NCI-H345 treated with DMSO at 0.1 percent for 48 hours (cell line): ENCODE measurements around the gene CACNA1A.

ENCODE experiments used
- DNase-seq: peaks from one replicate; lab custom pipeline; 2025; ENCODE audit not compliant: unreplicated experiment; lab: John Stamatoyannopoulos, UW

The CACNA1A gene

GRCh38 chr19:13238891-13239534 is 267.3 kb downstream of the CACNA1A start:
- no peak for DNase-seq

DNA sequence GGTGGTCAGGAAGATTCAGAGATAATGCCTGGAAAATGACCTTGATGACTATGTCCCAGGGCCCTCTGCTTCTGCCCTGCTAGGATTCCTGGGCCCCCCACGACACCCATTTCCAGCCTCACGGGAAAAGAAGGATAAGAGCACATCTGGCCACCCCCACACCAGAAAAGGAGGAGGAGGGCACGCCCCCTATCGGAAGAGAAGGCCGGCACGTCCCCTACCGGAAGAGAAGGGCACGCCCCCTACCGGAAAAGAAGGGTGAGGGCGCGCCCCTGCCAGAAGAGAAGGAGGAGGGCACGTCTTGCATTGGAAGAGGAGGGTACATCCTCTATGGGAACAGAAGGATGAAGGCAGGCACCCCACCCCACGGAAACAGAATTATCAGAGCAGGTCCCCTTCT is 271.8 kb downstream of the CACNA1A start:
- no peak for DNase-seq

DNA sequence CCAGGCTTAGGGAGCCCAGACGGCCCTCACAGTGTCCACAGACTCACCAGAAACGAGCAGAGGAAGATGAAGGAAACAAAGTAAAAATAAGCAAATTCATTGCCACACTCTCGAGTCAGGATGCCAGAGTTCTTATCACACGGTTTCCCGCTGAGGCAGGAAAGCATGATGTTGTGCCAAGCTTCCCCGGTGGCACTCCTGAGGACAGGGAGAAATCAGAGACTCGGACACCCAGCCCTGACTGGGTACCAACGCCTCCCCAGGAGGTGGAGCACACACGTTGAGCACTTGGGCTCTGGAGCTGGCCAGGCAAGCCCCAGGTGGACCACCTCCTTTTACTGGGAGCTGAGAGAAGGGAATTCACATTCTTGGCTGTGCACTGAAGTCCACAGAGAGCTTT is 274.6 kb downstream of the CACNA1A start:
- no peak for DNase-seq

DNA sequence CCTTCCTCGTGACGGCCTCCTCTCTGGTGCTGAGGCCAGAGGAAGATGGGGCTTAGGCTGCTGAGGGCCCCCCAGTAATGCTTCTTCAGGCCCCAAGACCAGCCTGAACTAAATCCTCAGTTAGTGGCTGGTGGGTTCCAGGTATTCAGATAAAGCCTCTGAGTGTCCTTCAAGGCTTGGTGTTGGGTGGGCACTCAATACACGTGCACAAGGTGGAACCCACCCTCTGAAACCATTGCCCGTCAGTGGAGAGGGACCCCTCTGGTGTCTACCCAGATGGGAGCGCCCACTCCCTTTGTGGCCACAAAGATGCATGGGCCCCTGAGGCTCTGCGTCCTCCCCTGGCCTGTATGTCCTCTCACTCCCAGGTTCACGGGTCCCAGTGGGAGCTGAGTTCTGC is 277.0 kb downstream of the CACNA1A start:
- no peak for DNase-seq

- no peak for DNase-seq
Measured at GRCh38 chr19:13228561-13228960, 277.7 kb downstream of the CACNA1A start.

DNA sequence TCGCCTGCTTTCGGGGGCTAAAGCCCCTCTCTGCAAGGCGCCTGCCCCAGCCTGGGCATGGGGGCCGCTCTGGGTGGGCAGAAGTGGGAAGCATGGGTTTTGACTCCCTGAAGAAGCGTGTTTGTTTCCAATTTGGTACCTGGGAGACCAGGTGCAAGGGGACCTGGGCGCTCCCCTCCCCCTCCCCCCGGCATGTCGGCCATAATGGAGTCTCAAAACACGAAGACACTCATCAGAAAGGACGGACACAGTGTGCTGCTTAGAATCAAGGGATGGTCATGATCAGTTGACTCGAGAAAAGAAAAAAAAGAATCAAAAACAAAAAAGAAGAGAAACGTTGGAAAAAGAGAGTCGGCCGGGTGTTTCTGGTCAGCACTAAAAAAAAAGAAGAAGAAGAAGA is 279.3 kb downstream of the CACNA1A start:
- no peak for DNase-seq

GRCh38 chr19:13225973-13226865 is 280.1 kb downstream of the CACNA1A start:
- DNase-seq = no peak

DNA sequence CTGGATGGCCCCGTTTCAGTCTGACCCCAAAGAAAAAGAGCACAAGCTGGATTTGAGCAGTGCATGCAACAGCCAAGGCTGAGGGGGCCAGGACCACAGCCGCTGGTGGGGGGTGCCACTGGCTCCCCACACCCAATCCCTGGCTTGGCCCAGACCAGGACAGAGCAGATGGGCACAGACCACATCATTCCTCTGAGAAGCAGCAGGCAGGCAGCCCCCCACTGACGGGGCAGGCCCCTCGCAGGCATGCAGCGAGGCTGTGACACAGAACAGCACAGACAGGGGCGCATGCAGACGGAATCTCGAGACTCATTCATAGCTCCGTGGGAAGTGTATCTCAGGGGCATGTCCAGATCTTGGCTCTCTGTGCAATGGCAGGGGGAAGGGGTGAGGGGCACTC is 281.2 kb downstream of the CACNA1A start:
- DNase-seq = no peak

DNA sequence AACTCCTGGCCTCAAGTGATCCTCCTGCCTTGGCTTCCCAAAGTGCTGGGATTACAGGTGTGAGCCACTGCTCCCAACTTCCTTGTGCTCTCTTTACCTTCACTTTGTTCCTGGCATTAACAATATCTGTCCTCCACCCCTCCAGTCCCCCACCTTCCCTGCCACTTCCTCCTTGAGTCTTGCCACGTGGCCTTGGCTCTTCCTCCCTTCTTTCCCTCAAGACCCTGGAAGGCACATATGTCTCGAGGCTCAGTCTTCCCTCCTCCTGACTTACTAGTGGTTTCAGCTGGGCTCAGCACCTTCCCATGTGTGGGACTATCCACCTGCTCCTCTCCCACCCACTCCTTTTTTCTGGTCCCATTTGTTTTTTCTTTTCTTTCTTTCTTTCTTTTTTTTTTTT is 285.4 kb downstream of the CACNA1A start:
- DNase-seq = no peak

DNA sequence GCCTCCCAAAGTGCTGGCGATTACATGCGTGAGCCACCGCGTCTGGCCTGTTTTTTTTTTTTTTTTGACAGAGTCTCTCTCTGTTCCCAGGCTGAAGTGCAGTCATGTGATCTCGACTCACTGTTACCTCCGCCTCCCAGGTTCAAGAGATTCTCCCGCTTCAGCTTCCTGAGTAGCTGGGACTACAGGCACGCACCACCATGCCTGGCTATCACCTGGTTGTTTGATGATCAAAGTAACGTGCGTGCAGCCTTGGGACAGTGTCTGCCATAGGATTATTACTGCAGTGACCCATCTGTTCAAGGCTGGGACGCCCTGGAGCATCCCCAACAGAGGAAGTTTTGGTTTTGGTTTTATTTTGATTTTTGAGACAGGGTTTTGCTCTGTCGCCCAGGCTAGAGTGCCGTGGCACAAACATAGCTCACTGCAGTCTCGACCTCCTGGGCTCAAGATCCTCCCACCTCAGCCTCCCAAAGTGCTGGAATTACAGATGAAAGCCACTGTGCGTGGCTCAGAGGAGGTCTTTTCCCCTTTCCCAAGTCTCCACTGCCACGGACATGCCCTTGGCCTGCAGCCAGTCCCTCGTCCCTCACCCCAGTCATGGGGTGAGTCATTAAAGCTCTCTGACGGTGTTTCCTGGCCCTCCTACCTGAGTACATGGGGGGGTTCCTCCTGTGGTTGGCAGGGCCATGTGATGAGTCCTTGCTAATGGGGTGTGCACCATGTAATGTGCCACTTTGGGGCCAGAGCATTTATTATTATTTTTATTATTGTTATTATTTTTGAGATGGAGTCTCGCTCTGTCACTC is 290.5 kb downstream of the CACNA1A start:
- no peak for DNase-seq

GRCh38 chr19:13214036-13214730 is 292.1 kb downstream of the CACNA1A start:
- DNase-seq = no peak

DNA sequence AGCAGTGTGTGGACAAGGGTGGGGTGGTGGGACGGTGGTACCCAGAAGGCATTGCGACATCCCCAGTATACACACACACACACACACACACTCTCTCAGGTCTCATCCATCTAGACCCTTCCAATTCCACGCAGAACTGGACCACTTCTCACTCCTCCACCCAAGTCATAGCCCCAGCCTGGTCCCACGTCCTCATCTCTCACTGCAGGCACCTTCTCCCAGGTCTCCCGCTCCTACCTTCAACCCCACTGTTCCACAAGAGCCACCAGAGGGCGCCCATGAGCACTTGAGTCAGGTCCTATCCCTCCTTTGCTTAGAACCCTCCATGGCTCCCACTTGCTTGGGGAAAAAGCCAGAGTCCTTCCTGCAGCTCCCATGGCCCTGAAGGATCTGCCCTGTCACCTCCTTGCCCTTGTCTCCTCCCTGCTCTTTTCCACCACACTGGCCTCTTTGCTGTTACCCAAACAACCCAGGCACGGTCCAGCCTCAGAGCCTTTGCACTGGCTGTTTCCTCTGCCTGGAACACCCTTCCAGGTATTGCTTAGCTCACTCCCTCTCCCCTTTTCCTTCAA is 293.4 kb downstream of the CACNA1A start:
- no peak for DNase-seq

DNA sequence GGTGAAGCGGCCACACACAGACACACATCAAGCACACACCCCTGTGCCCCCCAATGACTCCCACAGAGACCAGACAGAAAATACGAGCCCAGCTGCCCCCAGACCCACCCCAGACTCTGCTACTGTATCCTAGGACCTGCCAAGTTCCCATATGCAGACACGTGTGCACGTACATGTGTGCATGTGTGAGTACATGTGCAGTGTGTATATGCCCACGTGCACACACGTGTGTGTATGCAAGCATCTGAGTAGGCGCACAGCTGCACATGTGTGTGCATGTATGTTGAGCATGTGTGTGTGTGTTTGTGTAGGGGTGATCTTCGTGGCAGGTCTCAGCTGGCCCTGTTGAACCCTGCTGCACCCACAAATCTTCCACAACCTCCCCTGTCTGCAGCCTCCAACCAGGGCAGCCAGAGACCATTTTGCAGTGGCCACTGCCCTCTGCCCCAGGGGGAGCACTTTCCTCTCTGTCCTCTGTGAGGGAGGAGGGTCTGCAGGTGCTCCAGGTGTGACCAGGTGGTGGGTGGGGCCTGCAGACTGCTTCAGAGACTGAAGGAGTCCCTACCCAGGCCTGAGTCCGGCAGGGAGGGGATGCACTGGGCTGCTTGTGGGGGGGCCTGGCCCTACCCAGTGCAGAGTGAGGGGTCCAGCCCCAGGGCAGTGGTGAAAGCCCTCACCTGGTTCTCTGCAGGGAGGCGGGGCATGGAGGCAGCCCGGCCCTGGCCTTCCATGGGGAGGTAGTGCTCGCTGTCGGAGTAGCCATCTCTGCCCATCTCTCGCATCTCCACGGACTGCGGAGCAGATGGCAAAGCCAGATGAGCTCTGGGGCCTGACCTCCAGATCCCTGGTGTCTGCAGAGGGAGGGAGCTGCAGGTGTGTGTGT is 294.6 kb downstream of the CACNA1A start:
- no peak for DNase-seq

DNA sequence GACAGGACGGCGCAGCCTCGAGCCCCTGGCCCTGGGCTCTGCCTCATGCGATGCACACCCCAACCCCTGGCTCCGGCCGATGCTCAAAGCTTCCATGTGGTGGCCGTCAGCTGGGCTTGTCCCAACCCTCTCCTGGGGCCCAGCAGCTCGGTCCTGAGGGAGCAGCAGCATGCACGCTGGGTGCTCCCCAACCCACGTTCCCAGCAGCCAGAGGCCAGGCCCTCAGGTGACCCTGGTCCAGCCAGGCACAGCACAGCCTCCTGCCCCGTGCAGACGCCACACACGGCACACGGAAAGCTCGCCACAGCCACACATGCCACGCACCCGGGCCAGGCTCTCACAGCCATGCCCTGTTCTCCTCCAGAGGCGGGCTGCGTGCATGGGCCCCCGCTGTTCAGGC is 295.3 kb downstream of the CACNA1A start:
- DNase-seq = no peak

DNA sequence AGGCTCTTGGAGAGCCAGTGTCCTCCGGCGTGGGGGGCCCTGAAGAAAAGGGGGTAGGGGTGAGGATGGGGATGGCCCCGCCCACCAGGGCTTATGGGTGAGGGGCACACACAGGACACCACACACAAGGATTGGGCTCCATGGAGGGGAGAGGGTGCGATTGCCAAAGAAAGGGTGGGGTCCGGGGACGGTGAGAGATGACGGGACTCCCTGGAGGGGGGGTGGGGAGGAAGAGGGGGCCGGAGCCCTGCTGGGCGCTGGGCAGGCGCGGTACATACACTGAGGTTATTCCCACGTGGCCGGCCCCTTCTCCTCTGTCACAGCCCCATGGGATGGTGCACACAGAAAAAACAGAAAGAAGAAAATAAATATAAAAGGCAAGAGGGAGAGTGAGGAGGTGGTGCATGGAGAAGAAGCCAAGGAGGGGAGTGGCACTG is 295.9 kb downstream of the CACNA1A start:
- DNase-seq = no peak

GRCh38 chr19:13209484-13210338 is 296.6 kb downstream of the CACNA1A start:
- DNase-seq = no peak

DNA sequence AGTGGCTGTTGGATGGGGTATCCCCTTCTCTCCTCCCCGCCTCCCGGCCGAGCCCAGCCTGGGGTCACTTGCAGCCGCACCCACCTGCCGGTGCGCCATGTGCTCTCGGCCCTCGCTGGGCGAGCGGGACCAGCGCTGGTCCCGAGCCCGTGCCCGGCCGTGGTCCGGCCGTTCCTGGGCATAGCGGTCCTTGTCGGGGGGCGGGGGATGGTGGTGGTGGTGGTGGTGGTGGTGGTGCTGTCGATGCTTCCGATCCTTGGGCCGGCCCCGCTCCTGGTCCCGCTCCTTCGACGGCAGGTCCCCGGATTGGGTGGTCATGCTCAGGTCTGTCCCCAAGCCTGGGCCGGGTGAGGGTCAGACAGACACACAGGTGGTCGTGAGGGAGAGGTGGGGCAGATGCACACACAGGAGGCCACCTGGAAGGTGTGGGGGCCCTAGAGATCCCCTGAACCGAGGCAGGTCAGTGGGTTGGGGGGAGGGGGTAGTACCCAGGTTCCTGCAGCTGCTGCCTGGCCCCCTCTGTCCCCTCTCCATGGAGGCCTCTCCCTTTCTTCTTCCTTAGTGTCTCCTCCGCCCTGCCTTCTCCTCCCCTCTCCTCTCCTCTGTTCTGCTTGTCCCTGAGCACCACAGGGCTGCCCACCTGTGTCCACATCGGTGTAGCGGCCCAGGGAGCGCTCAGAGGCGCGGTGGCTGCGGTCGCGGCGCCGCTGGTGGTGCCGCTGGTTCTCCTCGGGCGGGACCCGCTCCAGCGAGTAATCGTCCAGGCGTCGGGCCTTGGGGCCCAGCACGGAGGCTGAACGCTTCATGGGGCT is 297.4 kb downstream of the CACNA1A start:
- no peak for DNase-seq
